MV-4-11 (cell line): ENCODE results near the gene GPR34.

ENCODE experiments used
- DNase-seq: peaks from one replicate; lab custom pipeline; 2025; lab: John Stamatoyannopoulos, UW

GPR34 gene

DNA sequence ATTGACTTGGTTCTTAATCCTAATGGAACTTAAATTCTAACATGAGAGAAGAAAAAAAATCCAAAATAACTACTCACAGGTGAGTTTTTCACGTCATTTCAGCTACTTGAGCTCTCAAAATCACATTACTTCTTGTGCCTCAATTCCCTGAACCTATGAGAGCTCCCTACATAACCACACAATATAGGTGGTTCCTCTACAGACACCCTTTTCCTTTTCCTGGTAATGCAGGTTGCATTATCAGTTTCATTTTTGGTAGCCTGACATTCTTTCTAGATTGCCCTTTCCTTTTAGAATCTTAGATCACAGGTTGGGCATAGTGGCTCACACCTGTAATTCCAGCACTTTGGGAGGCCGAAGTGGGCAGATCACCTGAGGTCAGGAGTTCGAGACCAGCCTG, 4.3 kb downstream of the GPR34 start:
- DNase-seq, result no peak

- no peak for DNase-seq
These were observed 6.7 kb downstream of the GPR34 start for GRCh38 chrX:41695426-41695825.

GRCh38 chrX:41703574-41704029, 14.8 kb downstream of the GPR34 start:
- peak; percentile 15 for DNase-seq

- DNase-seq, result no peak
These were observed 16.3 kb downstream of the GPR34 start for GRCh38 chrX:41705042-41705441.

DNA sequence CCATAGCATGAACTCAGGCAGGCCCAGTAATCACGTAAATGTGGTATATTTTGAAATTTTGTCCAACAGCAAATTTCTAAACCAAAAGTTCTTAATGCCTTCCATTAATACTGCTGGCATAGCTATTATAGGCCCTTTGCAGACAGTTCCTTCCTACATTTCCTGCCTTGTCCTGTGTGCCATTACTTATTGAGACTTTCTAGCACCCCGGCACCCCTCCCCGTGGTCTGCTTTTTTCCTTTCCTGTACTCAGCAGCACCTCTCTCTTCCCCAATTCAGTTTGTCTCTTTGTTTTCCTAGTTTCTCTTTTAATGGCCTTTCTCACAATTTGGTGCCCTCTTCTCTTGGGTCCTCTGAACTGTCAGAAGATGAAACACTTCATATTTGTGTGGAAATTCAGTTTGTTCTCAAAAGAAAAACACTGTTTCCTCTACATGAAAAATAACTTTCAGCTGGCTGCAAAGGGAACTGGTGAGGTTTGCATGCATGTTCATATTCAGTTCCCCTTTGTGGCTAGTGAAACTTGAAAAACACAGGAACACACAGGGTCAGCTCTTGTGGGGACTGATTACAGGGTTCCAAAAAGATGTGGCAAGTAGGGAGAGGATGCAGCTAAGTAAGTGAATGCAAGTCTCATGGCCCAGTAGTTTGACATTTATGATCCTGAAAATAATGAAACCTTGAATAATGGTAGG, 17.1 kb downstream of the GPR34 start:
- DNase-seq, result peak; percentile 94

DNA sequence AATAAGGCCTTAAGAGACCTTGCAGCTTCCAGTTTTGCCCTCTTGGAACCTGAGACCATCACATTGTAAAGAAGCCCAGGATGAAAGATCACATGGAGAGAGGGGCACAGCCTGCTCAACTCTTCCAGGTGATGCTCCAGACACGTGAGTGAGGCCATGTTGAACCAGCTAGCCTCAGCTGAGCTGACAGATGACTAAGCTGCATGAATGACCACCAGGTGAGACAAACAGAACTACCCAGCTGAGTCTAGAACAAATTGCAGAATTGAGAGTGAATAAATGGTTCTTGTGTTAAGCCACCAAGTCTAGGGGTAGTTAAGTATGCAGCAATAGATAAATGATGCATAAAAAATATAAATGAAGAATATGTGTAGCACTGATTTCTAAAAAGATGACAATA, 18.4 kb downstream of the GPR34 start:
- no peak for DNase-seq

DNA sequence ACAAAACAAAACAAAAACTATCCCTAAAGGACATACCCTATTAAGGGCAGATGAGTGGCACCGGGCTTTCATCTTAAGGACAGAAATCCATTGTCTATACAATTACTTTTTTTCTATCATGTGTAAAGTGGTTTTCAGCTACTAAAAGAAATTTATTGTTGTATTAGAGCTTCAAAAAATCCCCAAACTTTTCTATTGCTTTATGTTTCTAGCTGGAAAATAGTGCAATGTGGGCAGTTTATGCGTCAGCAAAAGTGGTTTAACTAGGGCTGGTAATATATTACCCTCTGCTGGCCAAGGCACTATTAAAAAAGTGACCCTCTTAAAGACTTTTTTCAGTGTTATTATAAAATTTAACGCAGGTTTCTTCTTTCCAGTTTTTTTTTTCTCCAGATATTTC, 19.7 kb downstream of the GPR34 start:
- no peak for DNase-seq

- no peak for DNase-seq
These were observed 22.4 kb downstream of the GPR34 start for GRCh38 chrX:41711021-41711667.

GRCh38 chrX:41716222-41716621, 27.4 kb downstream of the GPR34 start:
- DNase-seq, result no peak

- DNase-seq, result no peak
These were observed 28.1 kb downstream of the GPR34 start for GRCh38 chrX:41716767-41717473.

GRCh38 chrX:41718481-41719235, 29.9 kb downstream of the GPR34 start:
- no peak for DNase-seq

GRCh38 chrX:41719610-41720009, 30.8 kb downstream of the GPR34 start:
- DNase-seq, result peak; percentile 50

GRCh38 chrX:41720125-41720779, 31.5 kb downstream of the GPR34 start:
- peak; percentile 15 for DNase-seq

DNA sequence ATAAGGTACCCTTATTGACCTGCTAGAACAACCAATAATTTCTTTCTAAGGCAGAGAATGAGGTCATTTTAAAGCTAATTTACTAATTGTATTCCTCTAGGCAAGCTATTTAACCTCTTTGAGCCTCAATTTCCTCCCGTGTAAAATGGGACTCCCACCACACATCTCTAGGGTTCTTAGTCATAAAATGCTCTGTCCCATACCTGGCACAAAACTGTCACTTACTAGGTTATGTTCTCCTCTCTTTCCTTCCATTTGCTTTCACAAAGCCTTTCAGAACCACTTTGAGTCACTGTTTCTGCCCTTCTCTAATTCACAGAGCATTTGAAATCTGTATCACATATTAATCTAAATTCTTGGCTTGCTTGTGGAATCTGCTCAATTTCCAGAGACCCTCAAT, 32.8 kb downstream of the GPR34 start:
- no peak for DNase-seq

DNA sequence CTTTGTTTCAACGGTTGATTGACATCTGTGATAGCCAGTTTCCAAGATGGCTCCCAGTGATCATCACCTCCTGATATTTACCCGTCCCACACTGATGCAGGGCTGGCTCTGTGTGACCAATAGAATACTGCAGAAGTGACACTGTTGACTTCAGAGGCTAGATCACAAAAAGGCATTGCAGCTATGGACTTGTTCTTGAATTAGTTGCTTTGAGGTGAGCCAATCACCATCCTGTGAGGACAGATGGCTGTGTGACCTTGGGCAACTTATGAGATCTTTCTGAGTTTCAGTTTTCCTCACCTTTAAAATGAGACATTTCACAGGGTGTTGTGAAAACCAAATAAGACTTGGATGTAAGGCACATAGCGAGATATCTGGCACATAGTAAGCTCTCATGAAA, 33.4 kb downstream of the GPR34 start:
- DNase-seq, result no peak

GRCh38 chrX:41722816-41723618, 34.2 kb downstream of the GPR34 start:
- peak; percentile 26 for DNase-seq

- peak; percentile 80 for DNase-seq
These were observed 35.1 kb downstream of the GPR34 start, which contains the start of gene GPR82 for GRCh38 chrX:41723826-41724225. TSS of gene GPR82 (plus strand) at chrX:41724181. CDS start at chrX:41727027, 2,846 bp downstream.

- DNase-seq, result no peak
These were observed 39.4 kb downstream of the GPR34 start for GRCh38 chrX:41728125-41728524.

- DNase-seq, result no peak
These were observed 41.3 kb downstream of the GPR34 start for GRCh38 chrX:41730081-41730480.

DNA sequence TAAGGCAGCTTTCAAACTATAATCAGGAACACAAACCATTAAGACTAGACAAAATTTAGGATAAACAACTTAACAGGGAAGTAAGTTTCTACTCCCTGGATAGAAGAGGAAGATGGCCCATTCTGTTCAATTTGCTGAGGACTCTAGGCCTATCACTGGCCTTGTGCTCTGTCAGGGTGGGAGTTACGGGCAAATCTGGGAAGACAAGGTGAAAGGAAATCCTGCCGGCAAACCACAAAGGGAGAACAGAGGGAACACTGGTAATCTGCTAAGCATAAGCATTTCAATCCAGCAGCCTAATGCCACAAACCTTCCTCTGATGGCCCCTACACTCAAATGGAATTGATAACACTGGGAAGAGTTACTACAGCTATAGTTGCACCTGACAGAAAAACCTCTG, 43.5 kb downstream of the GPR34 start:
- DNase-seq, result no peak

GRCh38 chrX:41733939-41734338, 45.2 kb downstream of the GPR34 start:
- peak; percentile 71 for DNase-seq
